HG03575 (cell line): Measurements from ENCODE around the gene JCAD.
"Not testable (repeated sequence)": the region's sequence is repeated elsewhere in the genome, so short reads cannot be mapped to it uniquely, and the experiment has no call there.

ENCODE experiments used
- ATAC-seq: cut with Tn5 transposase; IDR thresholded peaks from one replicate; pipeline ENCODE4 v1.9.1; 2021; ENCODE audit not compliant: unreplicated experiment, insufficient number of reproducible peaks, low FRiP score; ENCODE audit errors: extremely low read depth

Gene JCAD, protein sequence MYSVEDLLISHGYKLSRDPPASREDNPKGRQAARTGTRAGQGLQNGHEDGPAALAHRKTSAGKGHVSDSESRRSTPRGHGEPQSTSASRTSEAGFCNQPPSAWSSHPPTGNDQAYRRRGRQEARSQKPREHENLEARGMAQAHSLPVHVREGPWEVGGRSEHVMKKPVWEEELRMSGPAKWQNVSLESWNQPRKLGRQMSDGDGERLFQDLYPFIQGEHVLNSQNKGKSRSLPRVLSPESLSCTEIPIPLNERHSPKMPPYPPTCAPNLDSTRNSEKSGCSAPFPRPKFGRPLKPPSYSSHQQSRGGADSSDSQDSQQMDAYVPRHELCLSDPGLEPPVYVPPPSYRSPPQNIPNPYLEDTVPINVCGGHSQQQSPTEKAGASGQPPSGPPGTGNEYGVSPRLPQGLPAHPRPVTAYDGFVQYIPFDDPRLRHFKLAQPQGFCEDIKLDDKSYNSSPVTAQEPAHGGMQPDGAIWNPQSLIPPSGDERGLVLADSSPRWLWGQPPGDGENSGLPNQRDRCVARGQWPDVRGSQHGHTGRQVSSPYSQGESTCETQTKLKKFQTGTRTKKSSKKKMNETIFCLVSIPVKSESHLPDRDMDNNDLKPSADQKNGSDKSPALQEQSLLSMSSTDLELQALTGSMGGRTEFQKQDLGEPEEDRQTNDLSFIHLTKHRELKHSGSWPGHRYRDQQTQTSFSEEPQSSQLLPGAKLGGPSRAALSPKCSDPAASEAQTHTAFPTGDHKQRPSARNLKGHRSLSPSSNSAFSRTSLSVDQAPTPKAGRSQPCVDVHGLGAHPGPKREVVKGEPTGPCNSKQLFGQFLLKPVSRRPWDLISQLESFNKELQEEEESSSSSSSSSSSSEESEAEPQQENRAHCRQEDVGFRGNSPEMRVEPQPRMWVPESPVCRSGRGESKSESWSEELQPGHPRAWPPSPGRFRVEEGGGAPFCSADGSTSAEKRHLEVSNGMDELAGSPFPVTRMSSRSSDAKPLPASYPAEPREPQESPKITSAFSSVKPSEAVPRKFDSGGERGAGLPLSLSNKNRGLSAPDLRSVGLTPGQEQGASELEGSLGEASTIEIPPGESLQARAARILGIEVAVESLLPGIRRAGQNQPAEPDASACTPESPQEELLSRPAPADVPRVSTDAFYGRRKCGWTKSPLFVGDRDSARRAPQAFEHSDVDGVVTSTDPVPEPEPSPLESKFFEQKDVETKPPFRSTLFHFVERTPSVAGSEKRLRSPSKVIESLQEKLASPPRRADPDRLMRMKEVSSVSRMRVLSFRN (N-terminal part only)

GRCh38 chr10:30059209-30060107, at the start of gene JCAD:
TSS of gene JCAD (minus strand) at chr10:30059586. CDS start at chr10:30047812, 11,774 bp downstream.
- no peak for ATAC-seq

GRCh38 chr10:30106987-30107386, 47.6 kb upstream of the JCAD start:
- ATAC-seq: no peak

DNA sequence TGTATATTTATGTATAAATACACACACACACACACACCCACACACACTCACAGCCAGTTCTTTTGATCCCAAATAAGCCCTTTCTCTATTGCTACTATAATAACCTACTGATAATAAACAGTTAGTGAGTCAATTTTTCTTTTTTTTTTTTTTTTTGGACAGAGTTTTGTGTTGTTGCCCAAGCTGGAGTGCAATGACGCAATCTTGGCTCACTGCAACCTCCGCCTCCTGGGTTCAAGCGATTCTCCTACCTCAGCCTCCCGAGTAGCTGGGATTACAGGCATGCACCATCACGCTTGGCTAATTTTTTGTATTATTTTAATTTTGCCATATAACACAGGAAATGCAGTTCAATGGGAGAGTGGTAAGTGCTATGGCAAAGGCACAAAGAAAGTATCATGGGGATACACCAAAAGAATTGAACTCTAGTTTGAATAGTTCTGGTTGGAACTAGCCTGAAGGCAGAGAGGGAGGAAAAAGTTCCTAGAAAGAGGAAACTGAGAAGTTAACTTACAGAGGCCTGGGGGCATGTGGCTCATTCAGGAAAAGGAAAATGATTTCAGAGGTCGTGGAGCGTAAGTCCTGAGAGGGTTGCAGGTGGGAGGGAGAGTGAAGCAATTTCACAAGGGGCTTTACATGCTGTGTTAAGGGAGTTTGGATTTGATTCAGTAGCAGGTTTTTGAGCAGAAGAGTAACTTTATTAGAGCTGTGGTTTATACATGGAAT, 44.4 kb upstream of the JCAD start:
- ATAC-seq: no peak

GRCh38 chr10:30099706-30100105, 40.3 kb upstream of the JCAD start:
- not testable (repeated sequence) for ATAC-seq

DNA sequence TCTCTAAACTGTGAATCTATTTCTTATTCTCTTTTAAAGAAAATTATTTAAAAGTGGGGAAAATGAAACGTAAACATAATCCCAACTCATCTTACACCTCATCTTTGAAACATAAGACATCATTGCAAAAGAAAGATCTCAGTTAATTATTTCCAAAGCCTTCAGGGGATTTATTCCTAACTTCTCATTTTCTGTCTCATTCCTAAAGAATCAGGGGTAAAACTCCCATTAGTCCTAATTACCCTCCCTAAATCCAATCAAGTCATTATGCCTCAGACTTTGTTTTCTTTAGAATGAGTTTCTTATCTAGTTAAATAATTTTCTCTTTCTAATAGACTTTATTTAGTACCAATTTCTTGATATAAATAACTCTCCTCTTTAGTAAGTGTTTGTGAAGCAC, 39.7 kb upstream of the JCAD start:
- no peak for ATAC-seq

DNA sequence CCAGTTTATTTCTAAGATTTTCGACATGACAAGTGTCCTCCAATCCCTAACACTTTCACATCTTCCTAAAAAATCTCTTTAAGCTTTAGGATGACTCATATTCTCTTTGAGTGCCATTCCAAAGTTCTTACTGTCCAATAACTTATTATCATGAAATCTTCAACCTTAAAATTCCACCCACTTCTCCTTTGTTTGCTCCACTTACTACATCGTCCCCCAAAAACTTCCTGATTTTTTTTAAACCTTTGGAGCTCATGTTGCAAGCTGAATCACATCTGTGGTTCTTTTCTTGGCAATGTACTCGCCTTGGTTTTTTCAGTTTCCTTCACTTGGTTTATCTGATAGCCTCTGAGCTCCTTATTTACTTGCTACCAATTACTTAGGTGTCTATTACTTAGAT, 39.2 kb upstream of the JCAD start:
- ATAC-seq: no peak

DNA sequence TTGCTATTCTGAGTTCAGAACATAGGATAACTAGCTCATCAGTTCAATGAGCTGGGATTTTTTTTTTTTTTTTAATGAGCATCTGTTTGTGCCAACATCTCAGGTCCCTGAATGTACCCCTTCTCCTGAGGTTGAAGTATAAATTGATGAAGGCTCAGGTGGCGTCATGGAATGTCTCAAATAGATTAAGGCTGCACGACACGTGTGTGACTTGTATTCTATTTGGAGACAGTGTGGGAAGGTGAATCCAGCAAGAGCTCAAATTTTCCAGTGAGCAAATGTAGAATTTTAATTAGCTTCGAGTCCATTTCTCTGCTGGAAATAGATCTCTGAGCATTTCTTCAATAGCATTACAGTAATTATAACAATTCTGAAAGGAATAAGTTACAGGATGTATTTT, 37.2 kb upstream of the JCAD start:
- no peak for ATAC-seq

DNA sequence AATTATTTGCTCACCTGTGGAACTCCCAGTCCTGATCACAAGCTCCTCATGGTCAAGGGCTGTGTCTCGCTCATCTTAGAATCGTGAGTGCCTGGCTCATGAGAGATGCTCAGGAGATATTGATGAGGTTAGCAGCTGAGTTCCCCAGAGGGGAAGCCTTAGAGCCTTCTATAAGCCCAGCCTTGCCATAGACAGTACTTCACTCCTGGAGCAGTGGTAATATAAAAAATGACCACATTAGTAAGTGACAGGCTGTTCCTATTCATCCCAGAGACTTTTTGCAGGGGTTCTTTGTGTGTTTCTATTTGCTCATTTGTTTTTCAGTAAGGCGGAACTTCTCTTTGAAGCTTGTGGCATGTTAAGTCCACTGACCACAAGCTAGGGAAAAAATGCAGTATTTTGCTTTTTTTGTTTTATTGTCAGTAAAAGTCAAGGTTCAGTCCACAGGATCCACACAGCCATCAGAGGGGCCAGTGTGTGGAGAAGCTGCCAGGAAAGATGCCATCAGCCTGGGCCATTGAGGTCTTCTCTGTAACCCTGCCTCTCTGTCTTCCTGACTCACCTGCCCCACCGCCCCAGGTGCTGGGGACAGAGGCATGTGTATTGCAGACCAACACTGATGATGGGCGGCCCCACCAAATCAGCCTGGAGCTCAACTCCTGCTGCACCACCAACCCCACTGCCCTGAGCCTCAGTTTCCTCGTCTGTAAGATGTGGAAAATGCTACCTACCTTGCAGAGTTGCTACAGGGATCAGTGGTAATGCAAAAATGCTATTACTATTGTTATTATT, 36.4 kb upstream of the JCAD start:
- no peak for ATAC-seq

DNA sequence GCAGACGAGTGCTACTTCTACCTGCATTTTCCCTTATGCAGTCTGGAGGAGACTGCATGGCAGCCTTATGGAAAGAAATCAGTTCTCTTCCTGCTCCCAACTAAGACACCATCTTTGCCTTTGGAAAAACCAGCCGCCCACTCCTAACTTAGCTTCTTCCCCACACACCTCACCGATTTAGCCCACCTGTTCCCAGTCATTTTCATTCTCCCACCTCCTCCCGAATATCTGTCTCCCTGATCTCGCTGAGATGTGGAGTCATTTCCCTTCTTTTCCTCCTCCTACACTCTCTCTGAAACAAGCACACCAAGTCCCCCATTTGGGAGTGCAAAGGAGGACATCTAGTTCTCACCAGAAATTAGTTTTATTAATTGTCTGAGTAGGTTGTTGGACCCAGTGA, 35.2 kb upstream of the JCAD start:
- ATAC-seq: no peak

DNA sequence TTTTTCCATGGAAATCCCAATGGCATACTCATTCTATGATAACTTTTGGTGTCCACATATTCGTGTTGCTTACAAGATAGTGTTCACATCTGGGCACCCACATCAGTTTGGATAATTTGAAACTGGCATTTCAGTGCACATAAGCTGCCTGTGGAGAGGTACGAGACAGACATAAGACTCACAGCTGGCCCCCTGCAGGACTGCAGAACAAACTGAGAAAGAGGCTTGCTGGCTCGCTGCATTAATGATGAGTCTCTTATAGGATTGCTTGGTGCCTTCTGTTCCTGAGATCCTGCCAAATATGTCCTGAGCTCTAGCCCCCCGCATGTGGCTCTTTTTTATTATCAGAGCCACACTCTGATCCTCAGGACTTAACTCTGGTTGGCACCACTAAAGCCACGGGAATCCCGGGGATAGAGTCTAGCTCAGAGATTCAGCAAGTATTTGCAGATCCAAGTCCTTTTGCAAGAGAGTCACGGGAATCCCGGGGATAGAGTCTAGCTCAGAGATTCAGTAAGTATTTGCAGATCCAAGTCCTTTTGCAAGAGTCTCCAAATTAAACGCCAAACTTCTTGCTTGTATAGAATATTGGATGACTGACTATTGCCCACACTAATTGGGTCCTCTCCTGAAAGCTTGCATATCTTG, 34.0 kb upstream of the JCAD start:
- no peak for ATAC-seq

- no peak for ATAC-seq
Measured at GRCh38 chr10:30092151-30092790, 32.9 kb upstream of the JCAD start.

DNA sequence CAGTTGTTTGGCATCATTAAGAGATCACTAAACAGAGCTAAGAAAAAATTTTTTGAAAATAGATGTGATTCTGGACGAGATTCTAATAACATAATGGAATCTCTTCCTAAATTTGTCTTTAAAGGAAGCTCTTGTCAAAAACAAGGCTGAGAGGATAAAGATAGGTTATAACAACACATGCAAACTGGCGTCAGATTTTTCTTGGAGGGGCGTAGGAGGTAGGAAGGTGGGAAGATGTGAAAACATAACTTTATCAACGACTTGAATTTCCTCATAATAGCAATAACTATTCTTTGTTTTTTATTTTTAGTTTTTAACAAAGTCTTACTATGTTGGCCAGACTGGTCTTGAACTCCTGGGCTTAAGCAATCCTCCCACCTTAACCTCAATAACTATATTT, 31.8 kb upstream of the JCAD start:
- no peak for ATAC-seq

- ATAC-seq: no peak
Measured at GRCh38 chr10:30088178-30088577, 28.8 kb upstream of the JCAD start.

GRCh38 chr10:30083934-30084333, 24.5 kb upstream of the JCAD start:
- ATAC-seq: no peak

DNA sequence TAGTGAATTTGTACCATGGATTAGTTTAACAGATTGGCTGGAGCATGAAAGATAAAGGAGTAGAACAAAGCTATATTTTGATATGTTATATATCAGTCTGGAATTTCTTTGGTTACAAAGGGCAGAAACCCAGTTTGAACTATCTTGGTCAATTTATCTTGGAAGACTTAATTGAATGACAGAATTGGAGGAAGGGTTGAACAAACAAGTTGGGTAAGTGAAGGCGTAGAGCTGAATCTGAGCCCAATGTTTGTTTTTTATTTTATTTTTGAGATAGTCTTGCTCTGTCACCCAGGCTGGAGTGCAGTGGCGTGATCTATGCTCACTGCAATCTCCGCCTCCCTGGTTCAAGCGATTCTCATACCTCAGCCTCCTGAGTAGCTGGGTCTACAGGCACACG, 21.8 kb upstream of the JCAD start:
- no peak for ATAC-seq

- no peak for ATAC-seq
Measured at GRCh38 chr10:30080161-30080560, 20.8 kb upstream of the JCAD start.
